Measurements from ENCODE around the gene PCDH18. TPM values are rescaled to one million over a fixed set of nuclear protein-coding genes. Genes with fewer than 3 reads are reported as not detected.
A peak's percentile ranks its signal among the peaks of the same experiment; 100 is the strongest.

The PCDH18 gene
- total and polyA plus RNA-seq, 2 of the 13 experiments (the other 11 are each of a cell fraction or from before 2014, with no cell fraction given) = not detected

GRCh38 chr4:137531168-137531985 lies 917 bp downstream of the PCDH18 start:
- Histone ChIP-seq H3K36me3 (replicated peaks in 1 of 2; ENCODE audit: control insufficient read depth in 1 of 2, insufficient read depth in 2 of 2, low read length in 2 of 2) (no peaks in the 10 kb centered on the region), H3K79me2 (ENCODE audit: insufficient read depth, low read length) (no peaks in the 10 kb centered on the region), H3K27me3 (ENCODE audit: control insufficient read depth in 1 of 2, insufficient read depth in 2 of 2, low read length in 2 of 2) (peaks cover 0 to 3% of the 10 kb centered on the region in 2 experiments; a peak in 1 of 5 replicates), H3K4me1 (ENCODE audit: insufficient read depth, low read length) (no peaks in the 10 kb centered on the region), H3K4me2 (ENCODE audit: low read depth, low read length) (no peak overlapping the region), H2AFZ (ENCODE audit: low read length) (no peak overlapping the region), H3K4me3 (replicated peaks in 1 of 3; ENCODE audit: insufficient read depth in 1 of 3, low read depth in 2 of 3, low read length in 3 of 3) (no peak overlapping the region), H3K27ac (ENCODE audit: extremely low read length, insufficient read depth, low read length) (no peak overlapping the region), H3K9me3 (ENCODE audit: low read length) (no peaks in the 10 kb centered on the region), H3K9ac (ENCODE audit: insufficient read depth, low read depth, low read length) (no peak overlapping the region), H4K20me1 (ENCODE audit: insufficient read depth, low read length) (no peaks in the 10 kb centered on the region)
- no peak for ATAC-seq
- no peak for DNase-seq (ENCODE audit: low spot score)
- intact Hi-C loops (cut with micrococcal nuclease; ENCODE audit: unreplicated experiment) = no loop called here
- 35% methylated on average over 12 of the region's 13 CpGs for WGBS (ENCODE audit: low lambda C conversion rate)
- no peak for FAIRE-seq
- in situ Hi-C loops (cut with HindIII; ENCODE audit: extremely low pct_ligation_motif_present, low pct_unique_long_range_greater_than_20kb) = no loop called here
- CTCF ChIA-PET (ENCODE audit: low intra/inter-chr PET ratio, low total read pairs) = no interaction called here
- no peak for TF ChIP-seq HMG20A (CRISPR knock-in tag; IDR thresholded peaks at IDR 0.05; ENCODE audit: borderline replicate concordance)
- TF ChIP-seq SP1 (IDR thresholded peaks at IDR 0.05) = no peak
- no peak for TF ChIP-seq SP1 (CRISPR knock-in tag; IDR thresholded peaks at IDR 0.05)
- TF ChIP-seq ZNF670 (CRISPR knock-in tag; IDR thresholded peaks at IDR 0.05; ENCODE audit: borderline replicate concordance) = no peak
- no TSS peak for BruUV-seq (replicated peaks)
- POLR2A ChIA-PET = no interaction called here

DNA sequence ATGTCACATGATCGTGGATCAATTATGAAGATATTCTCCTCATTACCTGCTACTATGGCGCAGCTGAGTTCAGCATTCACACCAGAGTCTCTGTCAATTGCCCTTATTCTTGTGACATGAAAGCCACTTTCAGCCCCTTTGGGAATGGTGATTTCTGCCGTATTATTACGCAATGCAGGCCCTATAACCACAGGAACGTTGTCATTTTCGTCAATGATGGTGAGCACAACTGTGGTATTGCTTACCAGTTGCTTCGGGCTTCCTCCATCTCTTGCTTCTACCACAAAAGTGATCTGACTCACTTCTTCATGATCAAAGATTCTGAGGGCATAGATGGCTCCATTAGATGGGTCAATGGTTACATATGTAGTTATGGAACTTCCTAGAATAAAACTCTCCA lies 2.1 kb downstream of the PCDH18 start:
- no peak overlapping the region for H3K27ac ChIP-seq (ENCODE audit: extremely low read length, insufficient read depth, low read length)
- intact Hi-C loops (cut with micrococcal nuclease; ENCODE audit: unreplicated experiment) (no loop called here), in situ Hi-C loops (cut with HindIII; ENCODE audit: extremely low pct_ligation_motif_present, low pct_unique_long_range_greater_than_20kb) (no loop called here)
- no peak for ATAC-seq
- WGBS (ENCODE audit: low lambda C conversion rate) = 12% methylated on average over 7 of the region's 7 CpGs
- no peaks in the 10 kb centered on the region for H3K79me2 ChIP-seq (ENCODE audit: insufficient read depth, low read length)
- FAIRE-seq = no peak
- no peak for DNase-seq (ENCODE audit: low spot score)
- TF ChIP-seq CHD4 (IDR thresholded peaks at IDR 0.05; ENCODE audit: borderline replicate concordance, low read length) (no peak), MED8 (CRISPR knock-in tag; IDR thresholded peaks at IDR 0.05; ENCODE audit: insufficient replicate concordance) (no peak), ELK4 (CRISPR knock-in tag; IDR thresholded peaks at IDR 0.05; ENCODE audit: borderline replicate concordance) (no peak), MBD4 (IDR thresholded peaks at IDR 0.05; ENCODE audit: borderline replicate concordance, low read length) (no peak), ZNF570 (CRISPR knock-in tag; IDR thresholded peaks at IDR 0.05; ENCODE audit: borderline replicate concordance) (no peak), ZNF550 (CRISPR knock-in tag; IDR thresholded peaks at IDR 0.05; ENCODE audit: borderline replicate concordance) (no peak), LCORL (IDR thresholded peaks at IDR 0.05) (no peak), LCORL (CRISPR knock-in tag; IDR thresholded peaks at IDR 0.05) (no peak), CEBPB (IDR thresholded peaks at IDR 0.05; ENCODE audit: borderline replicate concordance, low read depth, low read length) (peak; percentile 83)
- H3K36me3 ChIP-seq (replicated peaks in 1 of 2; ENCODE audit: control insufficient read depth in 1 of 2, insufficient read depth in 2 of 2, low read length in 2 of 2) = no peaks in the 10 kb centered on the region
- H3K9me3 ChIP-seq (ENCODE audit: low read length) = no peaks in the 10 kb centered on the region
- H4K20me1 ChIP-seq (ENCODE audit: insufficient read depth, low read length) = no peaks in the 10 kb centered on the region
- H3K4me1 ChIP-seq (ENCODE audit: insufficient read depth, low read length) = no peaks in the 10 kb centered on the region
- BruUV-seq (replicated peaks) = no TSS peak
- H3K4me3 ChIP-seq (replicated peaks in 1 of 3; ENCODE audit: insufficient read depth in 1 of 3, low read depth in 2 of 3, low read length in 3 of 3) = no peak overlapping the region
- POLR2A ChIA-PET = no interaction called here
- H3K27me3 ChIP-seq (ENCODE audit: control insufficient read depth in 1 of 2, insufficient read depth in 2 of 2, low read length in 2 of 2) = peaks cover 0 to 3% of the 10 kb centered on the region in 2 experiments; a peak in 1 of 5 replicates
- H3K4me2 ChIP-seq (ENCODE audit: low read depth, low read length) = no peak overlapping the region
- H2AFZ ChIP-seq (ENCODE audit: low read length) = no peak overlapping the region
- CTCF ChIA-PET (ENCODE audit: low intra/inter-chr PET ratio, low total read pairs) = no interaction called here
- H3K9ac ChIP-seq (ENCODE audit: insufficient read depth, low read depth, low read length) = no peak overlapping the region
